A549 (cell line): Measurements from ENCODE around the gene KRTAP10-2. TPM values are rescaled to one million over a fixed set of nuclear protein-coding genes. Genes with fewer than 3 reads are reported as not detected.

Source experiments
- ATAC-seq, 2 experiments: fragments of 200-7000 bp in 1 of 2; fragments of >200 bp in 1 of 2; cut with Nextera tagmentation in 1 of 2; cut with Tn5 transposase in 1 of 2; 3 replicates each; pipeline versions ENCODE4 v1.8.0 to v1.9.1; 2018 to 2020; ENCODE audit warnings: mild to moderate bottlenecking in 1 of 2, moderate library complexity in 1 of 2
- CTCF ChIA-PET: fragments of 300-600 bp; sonication (Branson Sonifier 250); formaldehyde crosslinking; extraction: SDS; loops from one replicate; lab custom pipeline; 2021; ENCODE audit warnings: antibody characterized with exemption, inconsistent platforms; lab: Yijun Ruan, JAX
- POLR2A ChIA-PET: fragments of 350-600 bp; formaldehyde crosslinking; extraction: SDS; loops from one replicate; lab custom pipeline; 2021; ENCODE audit warnings: antibody characterized with exemption, inconsistent platforms; lab: Yijun Ruan, JAX
- DNase-seq, 2 experiments: peaks; one replicate each; pipeline versions ENCODE4 v3.0.0 to v3.0.0-alpha.2; 2011 to 2016; ENCODE audit warnings: low read depth in 1 of 2, low spot score in 1 of 2
- FAIRE-seq: peaks from 2 replicates; lab custom pipeline; 2011; peaks lifted over from hg19 to GRCh38; lab: Jason Lieb, UNC
- H3K27ac ChIP-seq, 2 experiments: fragments of >200 bp; sonication (Bioruptor Twin); formaldehyde crosslinking; 3 replicates each; pipeline ENCODE4 v1.5.1; 2016 to 2017
- H3K4me1 ChIP-seq: fragments of >200 bp; sonication (Bioruptor Twin); formaldehyde crosslinking; 3 replicates; pipeline ENCODE4 v1.6.1; 2016
- H3K4me2 ChIP-seq: fragments of >200 bp; sonication (Bioruptor Twin); formaldehyde crosslinking; 3 replicates; pipeline ENCODE4 v1.6.1; 2016
- H3K4me3 ChIP-seq: fragments of >200 bp; sonication (Bioruptor Twin); formaldehyde crosslinking; 3 replicates; pipeline ENCODE4 v1.5.1; 2016
- H3K9me3 ChIP-seq: fragments of >200 bp; sonication (Bioruptor Twin); formaldehyde crosslinking; 3 replicates; pipeline ENCODE4 v1.6.1; 2016
- CEBPB ChIP-seq, 2 experiments: fragments of >200 bp in 1 of 2; sonication (Bioruptor Twin) in 1 of 2; formaldehyde crosslinking in 1 of 2; IDR thresholded peaks; 2 replicates each; pipeline ENCODE4 v1.6.1; 2012 to 2016
- CHD2 ChIP-seq: fragments of 150-350 bp; IDR thresholded peaks from 2 replicates; pipeline ENCODE4 v1.6.1; 2014; ENCODE audit warnings: low read length; ENCODE audit not compliant: partially characterized antibody
- EHMT2 ChIP-seq: fragments of 200-600 bp; sonication (generic); IDR thresholded peaks from 2 replicates; pipeline ENCODE4 v1.6.1; 2016; ENCODE audit warnings: antibody characterized with exemption, low read depth, mild to moderate bottlenecking, moderate library complexity
- ESRRA ChIP-seq: fragments of 150-350 bp; IDR thresholded peaks from 2 replicates; pipeline ENCODE4 v1.6.1; 2014; ENCODE audit warnings: mild to moderate bottlenecking, low read length, borderline replicate concordance
- FOSL2 ChIP-seq, 2 experiments: fragments of 450-650 bp in 1 of 2; fragments of >200 bp in 1 of 2; sonication (Bioruptor Twin) in 1 of 2; formaldehyde crosslinking; IDR thresholded peaks; 2 replicates each; pipeline versions ENCODE4 v1.5.0 to v1.6.1; 2016 to 2020; ENCODE audit warnings: mild to moderate bottlenecking in 1 of 2, moderate library complexity in 1 of 2
- FOXS1 ChIP-seq: fragments of 250-450 bp; sonication (Bioruptor Pico); IDR thresholded peaks from 2 replicates; pipeline ENCODE4 v1.5.0; 2020; ENCODE audit warnings: mild to moderate bottlenecking, moderate library complexity
- GATA3 ChIP-seq: IDR thresholded peaks from 2 replicates; pipeline ENCODE4 v1.6.1; 2012; ENCODE audit warnings: borderline replicate concordance
- HDAC2 ChIP-seq: fragments of 200-600 bp; sonication (generic); IDR thresholded peaks from 2 replicates; pipeline ENCODE4 v1.6.1; 2016
- HEYL ChIP-seq: fragments of 250-450 bp; sonication (Bioruptor Pico); IDR thresholded peaks from 2 replicates; pipeline ENCODE4 v1.8.0; 2021; ENCODE audit warnings: mild to moderate bottlenecking, moderate library complexity
- JUNB ChIP-seq: fragments of >200 bp; sonication (Bioruptor Twin); formaldehyde crosslinking; IDR thresholded peaks from 2 replicates; pipeline ENCODE4 v1.6.1; 2016
- PHF8 ChIP-seq: fragments of 200-600 bp; sonication (generic); IDR thresholded peaks from 2 replicates; pipeline ENCODE4 v1.6.1; 2016; ENCODE audit warnings: low read depth, mild to moderate bottlenecking, antibody characterized with exemption, moderate library complexity, borderline replicate concordance
- POLR2AphosphoS2 ChIP-seq: conservative IDR thresholded peaks from 2 replicates; pipeline ENCODE4 v1.6.1; 2012; ENCODE audit warnings: low read length, improper control_type of control experiment, inconsistent platforms
- RAD21 ChIP-seq, 2 experiments: fragments of >200 bp in 1 of 2; sonication (Bioruptor Twin) in 1 of 2; formaldehyde crosslinking in 1 of 2; IDR thresholded peaks in 1 of 2; conservative IDR thresholded peaks in 1 of 2; 2 replicates in 1 of 2; 3 replicates in 1 of 2; pipeline ENCODE4 v1.6.1; 2012 to 2018; ENCODE audit warnings: inconsistent platforms in 1 of 2
- RFX5 ChIP-seq: fragments of 450-650 bp; IDR thresholded peaks from 2 replicates; pipeline ENCODE4 v1.7.1; 2014; ENCODE audit warnings: antibody characterized with exemption, mild to moderate bottlenecking, moderate library complexity
- SMC3 ChIP-seq: fragments of >200 bp; sonication (Bioruptor Twin); formaldehyde crosslinking; IDR thresholded peaks from 3 replicates; pipeline ENCODE4 v1.6.1; 2018; ENCODE audit warnings: inconsistent platforms
- TFCP2L1 ChIP-seq: fragments of 250-450 bp; sonication (Bioruptor Pico); IDR thresholded peaks from 2 replicates; pipeline ENCODE4 v1.5.0; 2021; ENCODE audit warnings: mild to moderate bottlenecking
- TP53 ChIP-seq: fragments of 250-450 bp; sonication (Bioruptor Pico); IDR thresholded peaks from 2 replicates; pipeline ENCODE4 v1.5.0; 2021; ENCODE audit warnings: mild to moderate bottlenecking, moderate library complexity
- ZC3H11A ChIP-seq: fragments of 450-650 bp; IDR thresholded peaks from 2 replicates; pipeline ENCODE4 v1.6.1; 2014; ENCODE audit warnings: antibody characterized with exemption, mild to moderate bottlenecking
- ZNF302 ChIP-seq: fragments of 250-450 bp; sonication (Bioruptor Pico); IDR thresholded peaks from 2 replicates; pipeline ENCODE4 v1.9.0; 2021; ENCODE audit warnings: inconsistent platforms, mild to moderate bottlenecking, moderate library complexity
- WGBS: methylation state at CpG from one replicate; pipeline ENCODE4 v1.1.6; 2017; ENCODE audit errors: missing lambda C conversion rate; 5-methylcytosine and 5-hydroxymethylcytosine counted together
- polyA plus RNA-seq, 4 experiments: library from polyadenylated mRNA; depleted of rRNA in 3 of 4; stranded (reverse); fragments of >200 nt; fragmentation: RNase III in 1 of 4; extraction: RNeasy Plus Mini Kit Qiagen cat#74134 plus additional on column Dnase treatment in 1 of 4; gene quantifications; 2 replicates in 3 of 4; 3 replicates in 1 of 4; pipeline ENCODE4 v1.2.3, GENCODE V29; 2011 to 2017
- TF ChIP-seq, protein P1 (sequence below): fragments of 250-450 bp; sonication (Bioruptor Pico); IDR thresholded peaks from 2 replicates; pipeline ENCODE4 v1.5.0; 2021; ENCODE audit warnings: mild to moderate bottlenecking, moderate library complexity, borderline replicate concordance
- TF ChIP-seq, protein P2 (sequence below): fragments of >200 bp; sonication (Bioruptor Twin); formaldehyde crosslinking; IDR thresholded peaks from 3 replicates; pipeline ENCODE4 v1.6.1; 2016
- TF ChIP-seq, protein P3 (sequence below): fragments of 250-450 bp; sonication (Bioruptor Pico); IDR thresholded peaks from 2 replicates; pipeline ENCODE4 v1.5.0; 2020; ENCODE audit warnings: low read depth, mild to moderate bottlenecking, moderate library complexity
- TF ChIP-seq, protein P4 (sequence below): IDR thresholded peaks from 2 replicates; pipeline ENCODE4 v1.6.1; 2012
- TF ChIP-seq, protein P5 (sequence below): fragments of 450-650 bp; IDR thresholded peaks from 2 replicates; pipeline ENCODE4 v1.6.1; 2014; ENCODE audit warnings: antibody characterized with exemption
- TF ChIP-seq, protein P6 (sequence below): IDR thresholded peaks from 2 replicates; pipeline ENCODE4 v1.6.1; 2012; ENCODE audit warnings: low read depth, borderline replicate concordance

Gene KRTAP10-2
- polyA plus RNA-seq, 2 of the 4 experiments (the other 2 are of a cell fraction): not detected

DNA sequence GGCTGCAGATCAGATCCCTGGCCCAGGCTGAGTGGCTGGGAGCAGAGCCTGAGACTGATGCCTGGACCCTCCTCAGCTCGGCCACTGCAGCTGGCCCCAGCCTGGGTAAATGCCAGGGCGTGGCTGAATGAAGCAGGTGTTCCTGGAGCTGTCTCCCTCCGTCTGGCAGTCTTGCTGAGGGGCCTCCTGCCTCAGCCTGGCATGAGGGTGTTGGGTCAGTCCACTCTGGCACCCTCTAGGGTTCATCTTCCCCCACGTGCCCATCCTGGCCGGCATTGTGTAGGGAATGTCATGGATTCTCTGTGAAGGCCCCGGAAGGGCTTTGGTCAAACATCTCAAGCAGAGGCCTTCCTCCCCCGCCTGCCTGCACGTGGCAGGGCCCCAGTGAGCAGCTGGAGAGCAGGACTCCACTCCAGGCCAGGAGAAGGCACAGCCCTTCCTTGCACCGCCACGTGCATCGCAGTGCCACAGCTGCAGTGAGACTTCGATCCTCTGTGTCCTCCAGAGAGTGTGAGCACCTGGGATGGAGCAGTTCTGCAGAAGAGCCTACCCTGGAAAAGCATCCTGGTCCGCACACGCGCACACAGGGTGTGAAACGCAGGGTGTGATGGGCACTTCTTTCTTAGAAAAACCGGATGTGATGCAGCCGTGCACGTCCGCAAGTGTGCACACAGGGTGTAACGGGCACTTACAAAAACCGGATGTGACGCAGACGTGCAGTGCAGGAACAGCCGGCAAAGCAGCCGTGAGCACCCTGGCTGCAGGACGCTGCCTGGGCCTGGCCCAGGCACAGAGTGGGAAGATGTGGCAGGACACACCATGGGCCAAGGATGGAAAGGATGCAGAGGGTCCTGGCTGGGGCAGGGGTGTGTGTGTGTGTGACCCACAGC lies 17.6 kb upstream of the KRTAP10-2 start:
- WGBS: 80% methylated on average over 12 of the region's 27 CpGs
- DNase-seq (no peak), FAIRE-seq (no peak), ATAC-seq (no peak)
- no peak overlapping the region for H3K4me3 ChIP-seq
- no peak overlapping the region for H3K27ac ChIP-seq
- TF ChIP-seq FOSL2 (IDR thresholded peaks at IDR 0.05) (no peak), FOSL2 (CRISPR knock-in tag; IDR thresholded peaks at IDR 0.05) (no peak), HDAC2 (no peak), RAD21 (conservative IDR thresholded peaks at IDR 0.05 in 1 of 2, IDR thresholded peaks at IDR 0.05 in 1 of 2) (no peak), HEYL (no peak), ZC3H11A (no peak), EHMT2 (no peak), POLR2AphosphoS2 (no peak)
- TF ChIP-seq, protein P1, sequence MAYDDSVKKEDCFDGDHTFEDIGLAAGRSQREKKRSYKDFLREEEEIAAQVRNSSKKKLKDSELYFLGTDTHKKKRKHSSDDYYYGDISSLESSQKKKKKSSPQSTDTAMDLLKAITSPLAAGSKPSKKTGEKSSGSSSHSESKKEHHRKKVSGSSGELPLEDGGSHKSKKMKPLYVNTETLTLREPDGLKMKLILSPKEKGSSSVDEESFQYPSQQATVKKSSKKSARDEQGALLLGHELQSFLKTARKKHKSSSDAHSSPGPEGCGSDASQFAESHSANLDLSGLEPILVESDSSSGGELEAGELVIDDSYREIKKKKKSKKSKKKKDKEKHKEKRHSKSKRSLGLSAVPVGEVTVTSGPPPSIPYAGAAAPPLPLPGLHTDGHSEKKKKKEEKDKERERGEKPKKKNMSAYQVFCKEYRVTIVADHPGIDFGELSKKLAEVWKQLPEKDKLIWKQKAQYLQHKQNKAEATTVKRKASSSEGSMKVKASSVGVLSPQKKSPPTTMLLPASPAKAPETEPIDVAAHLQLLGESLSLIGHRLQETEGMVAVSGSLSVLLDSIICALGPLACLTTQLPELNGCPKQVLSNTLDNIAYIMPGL: no peak
- TF ChIP-seq, protein P2, sequence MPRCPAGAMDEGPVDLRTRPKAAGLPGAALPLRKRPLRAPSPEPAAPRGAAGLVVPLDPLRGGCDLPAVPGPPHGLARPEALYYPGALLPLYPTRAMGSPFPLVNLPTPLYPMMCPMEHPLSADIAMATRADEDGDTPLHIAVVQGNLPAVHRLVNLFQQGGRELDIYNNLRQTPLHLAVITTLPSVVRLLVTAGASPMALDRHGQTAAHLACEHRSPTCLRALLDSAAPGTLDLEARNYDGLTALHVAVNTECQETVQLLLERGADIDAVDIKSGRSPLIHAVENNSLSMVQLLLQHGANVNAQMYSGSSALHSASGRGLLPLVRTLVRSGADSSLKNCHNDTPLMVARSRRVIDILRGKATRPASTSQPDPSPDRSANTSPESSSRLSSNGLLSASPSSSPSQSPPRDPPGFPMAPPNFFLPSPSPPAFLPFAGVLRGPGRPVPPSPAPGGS: no peak
- ChIA-PET POLR2A (no interaction called here), CTCF (no interaction called here)
- peaks cover 7% of the 10 kb centered on the region for H3K9me3 ChIP-seq
- no peak overlapping the region for H3K4me2 ChIP-seq
- no peaks in the 10 kb centered on the region for H3K4me1 ChIP-seq

DNA sequence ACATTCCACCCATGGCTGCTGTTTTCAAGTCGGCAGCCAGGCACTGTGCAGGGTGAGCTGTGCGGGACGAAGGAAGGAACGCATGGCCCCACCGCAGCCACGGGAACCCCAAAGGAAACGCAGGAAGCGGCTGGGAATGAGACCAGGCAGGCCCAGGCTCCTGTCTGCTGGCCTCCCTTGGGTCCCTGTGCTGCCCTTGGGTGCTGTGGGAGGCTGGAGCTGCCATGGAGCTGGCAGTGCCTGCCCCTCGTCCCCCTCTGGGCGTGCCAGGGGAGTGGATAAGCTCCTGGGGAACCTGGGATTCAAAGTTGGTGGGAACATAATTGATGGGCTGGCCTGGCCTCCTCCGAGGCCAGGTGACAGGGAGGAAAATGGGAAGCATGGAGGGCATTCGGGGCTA lies 17.0 kb upstream of the KRTAP10-2 start:
- WGBS: 0% methylated on average over 1 of the region's 12 CpGs
- FAIRE-seq: no peak
- Histone ChIP-seq H3K4me1 (no peaks in the 10 kb centered on the region), H3K9me3 (peaks cover 7% of the 10 kb centered on the region), H3K4me2 (no peak overlapping the region), H3K27ac (no peak overlapping the region), H3K4me3 (no peak overlapping the region)
- no peak for TF ChIP-seq SMC3
- TF ChIP-seq ZNF302 (CRISPR knock-in tag): no peak
- TF ChIP-seq, protein P3, sequence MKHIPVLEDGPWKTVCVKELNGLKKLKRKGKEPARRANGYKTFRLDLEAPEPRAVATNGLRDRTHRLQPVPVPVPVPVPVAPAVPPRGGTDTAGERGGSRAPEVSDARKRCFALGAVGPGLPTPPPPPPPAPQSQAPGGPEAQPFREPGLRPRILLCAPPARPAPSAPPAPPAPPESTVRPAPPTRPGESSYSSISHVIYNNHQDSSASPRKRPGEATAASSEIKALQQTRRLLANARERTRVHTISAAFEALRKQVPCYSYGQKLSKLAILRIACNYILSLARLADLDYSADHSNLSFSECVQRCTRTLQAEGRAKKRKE (CRISPR knock-in tag): no peak
- no peak for TF ChIP-seq ESRRA
- TF ChIP-seq, protein P4, sequence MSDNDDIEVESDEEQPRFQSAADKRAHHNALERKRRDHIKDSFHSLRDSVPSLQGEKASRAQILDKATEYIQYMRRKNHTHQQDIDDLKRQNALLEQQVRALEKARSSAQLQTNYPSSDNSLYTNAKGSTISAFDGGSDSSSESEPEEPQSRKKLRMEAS: no peak
- no peak for TF ChIP-seq TP53 (CRISPR knock-in tag)
- TF ChIP-seq HEYL: no peak
- no peak for TF ChIP-seq PHF8
- DNase-seq: no peak
- ATAC-seq: no peak
- ChIA-PET CTCF (no interaction called here), POLR2A (no interaction called here)

DNA sequence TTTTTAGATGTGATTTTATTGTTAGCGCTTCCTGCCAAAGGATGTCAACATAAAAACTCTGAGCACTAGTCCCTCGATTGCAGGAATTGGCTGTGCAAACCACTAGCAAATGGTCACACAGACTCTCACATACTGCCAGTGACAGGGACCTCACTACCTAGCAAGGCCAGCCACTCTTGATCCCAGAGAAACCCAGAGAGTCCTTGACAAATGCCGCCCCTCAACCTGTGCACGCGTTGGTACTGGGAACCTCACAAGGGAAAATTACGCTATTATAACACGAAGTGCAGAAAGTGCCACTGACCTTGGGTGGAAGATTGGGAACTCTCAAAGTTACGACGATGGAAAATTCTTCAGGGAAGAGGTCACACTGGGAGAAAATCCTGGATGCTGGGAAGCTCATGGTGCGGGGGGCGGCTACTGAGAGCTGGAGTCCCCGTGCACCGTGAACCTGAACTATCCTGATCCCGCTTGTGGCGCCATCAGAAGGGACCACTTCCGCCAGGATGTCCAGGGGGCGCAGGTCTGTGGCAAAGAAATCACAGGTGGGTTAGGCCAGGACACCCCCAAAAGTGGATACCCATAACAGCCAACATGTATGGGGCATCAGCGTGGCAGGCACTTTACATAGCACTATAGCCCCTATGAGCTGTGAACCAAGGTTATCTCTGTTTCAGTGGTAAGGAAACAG lies 16.3 kb upstream of the KRTAP10-2 start:
- 69% methylated on average over 17 of the region's 18 CpGs for WGBS
- Histone ChIP-seq H3K9me3 (peaks cover 7% of the 10 kb centered on the region), H3K4me2 (no peak overlapping the region), H3K4me3 (no peak overlapping the region), H3K27ac (no peak overlapping the region), H3K4me1 (no peaks in the 10 kb centered on the region)
- no peak for ATAC-seq
- no peak for DNase-seq
- FAIRE-seq: no peak
- POLR2A ChIA-PET: no interaction called here
- CTCF ChIA-PET: no interaction called here
- TF ChIP-seq GATA3 (no peak), CEBPB (IDR thresholded peaks at IDR 0.05) (no peak), TFCP2L1 (CRISPR knock-in tag) (no peak), JUNB (no peak), ESRRA (no peak), FOXS1 (no peak), CHD2 (no peak), RFX5 (no peak)
- TF ChIP-seq, protein P5, sequence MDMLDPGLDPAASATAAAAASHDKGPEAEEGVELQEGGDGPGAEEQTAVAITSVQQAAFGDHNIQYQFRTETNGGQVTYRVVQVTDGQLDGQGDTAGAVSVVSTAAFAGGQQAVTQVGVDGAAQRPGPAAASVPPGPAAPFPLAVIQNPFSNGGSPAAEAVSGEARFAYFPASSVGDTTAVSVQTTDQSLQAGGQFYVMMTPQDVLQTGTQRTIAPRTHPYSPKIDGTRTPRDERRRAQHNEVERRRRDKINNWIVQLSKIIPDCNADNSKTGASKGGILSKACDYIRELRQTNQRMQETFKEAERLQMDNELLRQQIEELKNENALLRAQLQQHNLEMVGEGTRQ: no peak
- TF ChIP-seq, protein P6, sequence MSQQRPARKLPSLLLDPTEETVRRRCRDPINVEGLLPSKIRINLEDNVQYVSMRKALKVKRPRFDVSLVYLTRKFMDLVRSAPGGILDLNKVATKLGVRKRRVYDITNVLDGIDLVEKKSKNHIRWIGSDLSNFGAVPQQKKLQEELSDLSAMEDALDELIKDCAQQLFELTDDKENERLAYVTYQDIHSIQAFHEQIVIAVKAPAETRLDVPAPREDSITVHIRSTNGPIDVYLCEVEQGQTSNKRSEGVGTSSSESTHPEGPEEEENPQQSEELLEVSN: no peak
